Body of pancreas (tissue), 4 donors: Measurements from ENCODE around the gene TAS2R10. TPM values are rescaled to one million over a fixed set of nuclear protein-coding genes. Genes with fewer than 3 reads are reported as not detected.

Experiments used
- ATAC-seq: fragments of 150-250 bp; one replicate; pipeline ENCODE4 v1.9.1; 2016
- DNase-seq, 4 donors: peaks; one replicate each; pipeline ENCODE4 v3.0.0-alpha.2; 2019
- H3K27ac ChIP-seq, 4 donors: fragments of 200-600 bp; sonication (generic); 1 replicate in 3 of 4; 2 replicates in 1 of 4; pipeline versions ENCODE4 v1.5.1 to v1.6.1; 2016 to 2019; ENCODE audit warnings: mild to moderate bottlenecking in 1 of 4, mixed read lengths in 1 of 4, moderate library complexity in 1 of 4
- H3K27me3 ChIP-seq, 2 donors: fragments of 200-600 bp; sonication (generic); one replicate each; pipeline ENCODE4 v1.6.0; 2016; ENCODE audit warnings: mild to moderate bottlenecking in 1 of 2
- H3K36me3 ChIP-seq, 2 donors: fragments of 200-600 bp; sonication (generic); replicated peaks in 1 of 2; 2 replicates each; pipeline ENCODE4 v1.5.1; 2016; ENCODE audit warnings: low read depth in 2 of 2; ENCODE audit not compliant: insufficient read depth in 1 of 2
- H3K4me1 ChIP-seq: fragments of 200-600 bp; sonication (generic); one replicate; pipeline ENCODE4 v1.6.0; 2016
- H3K4me3 ChIP-seq, 2 donors: fragments of 200-600 bp; sonication (generic); 1 replicate in 1 of 2; 2 replicates in 1 of 2; pipeline ENCODE4 v1.5.1; 2016 to 2019
- H3K9me3 ChIP-seq, 3 donors: fragments of 200-600 bp; sonication (generic); 1 replicate in 2 of 3; 2 replicates in 1 of 3; pipeline ENCODE4 v1.5.1; 2016
- CTCF ChIP-seq, 7 experiments: fragments of 450-650 bp in 4 of 7; fragments of 200-600 bp in 3 of 7; sonication (generic) in 3 of 7; IDR thresholded peaks; one replicate each; pipeline ENCODE4 v1.5.1; 2016 to 2019; ENCODE audit warnings: antibody characterized with exemption in 7 of 7
- POLR2A ChIP-seq, 3 donors: fragments of 450-650 bp; IDR thresholded peaks; one replicate each; pipeline ENCODE4 v1.6.1; 2016; ENCODE audit warnings: antibody characterized with exemption in 3 of 3, mild to moderate bottlenecking in 2 of 3
- WGBS, 2 donors: methylation state at CpG; one replicate each; pipeline ENCODE4 v1.1.5; 2017; 5-methylcytosine and 5-hydroxymethylcytosine counted together
- intact Hi-C: fragments of 100-400 bp; cut with DNase I; formaldehyde crosslinking; loops from one replicate; pipeline ENCODE4 v1.15.1; 2023
- total RNA-seq, 2 donors: library from RNA; depleted of rRNA; stranded (reverse); fragments of >200 nt; gene quantifications; one replicate each; pipeline ENCODE4 v1.1.0, GENCODE V29; 2016

TAS2R10 gene
- total RNA-seq, 2 donors from 2014 or later: 0.52 TPM; not detected in 1

DNA sequence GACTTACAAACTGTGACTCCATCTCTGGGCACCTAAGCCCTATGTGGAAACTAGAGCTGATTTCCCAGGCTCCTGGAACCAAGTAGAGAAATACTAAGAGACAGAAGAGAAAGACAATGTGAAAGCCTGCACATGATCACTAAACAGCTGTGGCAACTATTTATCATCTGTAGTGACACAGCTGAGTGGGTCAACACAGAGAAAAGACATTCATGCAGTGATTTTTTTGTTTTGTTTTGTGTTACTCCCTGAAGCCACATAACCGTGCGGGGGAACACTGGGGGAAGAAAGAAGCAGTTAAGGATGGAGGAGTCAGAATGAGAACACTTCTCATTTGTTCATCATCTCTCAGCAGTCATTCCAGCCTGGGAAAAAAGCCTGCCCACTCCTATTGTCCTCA, 21.6 kb upstream of the TAS2R10 start:
- Histone ChIP-seq H3K4me1 (no peaks in the 10 kb centered on the region), H3K4me3 (no peak overlapping the region), H3K27me3 (no peaks in the 10 kb centered on the region), H3K36me3 (no peaks in the 10 kb centered on the region), H3K27ac (no peak overlapping the region), H3K9me3 (no peaks in the 10 kb centered on the region)
- WGBS, 2 donors: 41 to 47% methylated on average over 2 of the region's 2 CpGs
- TF ChIP-seq CTCF (IDR thresholded peaks at IDR 0.05) (no peak), POLR2A (IDR thresholded peaks at IDR 0.05) (no peak)
- ATAC-seq (no peak), DNase-seq (no peak)
- intact Hi-C loops: no loop called here

- 57 to 92% methylated on average over 1 to 2 of the region's 2 CpGs for whole genome bisulfite sequencing, 2 donors
- no peaks in the 10 kb centered on the region for H3K36me3 ChIP-seq
- H3K27me3 ChIP-seq: no peaks in the 10 kb centered on the region
- no peak overlapping the region for H3K4me3 ChIP-seq
- ATAC-seq: no peak
- no peak for DNase-seq
- H3K9me3 ChIP-seq: no peaks in the 10 kb centered on the region
- TF ChIP-seq POLR2A (IDR thresholded peaks at IDR 0.05) (no peak), CTCF (IDR thresholded peaks at IDR 0.05) (no peak)
- no peak overlapping the region for H3K27ac ChIP-seq
- no peaks in the 10 kb centered on the region for H3K4me1 ChIP-seq
- intact Hi-C loops: no loop called here
Measured at GRCh38 chr12:10842862-10843261, 16.7 kb upstream of the TAS2R10 start.

DNA sequence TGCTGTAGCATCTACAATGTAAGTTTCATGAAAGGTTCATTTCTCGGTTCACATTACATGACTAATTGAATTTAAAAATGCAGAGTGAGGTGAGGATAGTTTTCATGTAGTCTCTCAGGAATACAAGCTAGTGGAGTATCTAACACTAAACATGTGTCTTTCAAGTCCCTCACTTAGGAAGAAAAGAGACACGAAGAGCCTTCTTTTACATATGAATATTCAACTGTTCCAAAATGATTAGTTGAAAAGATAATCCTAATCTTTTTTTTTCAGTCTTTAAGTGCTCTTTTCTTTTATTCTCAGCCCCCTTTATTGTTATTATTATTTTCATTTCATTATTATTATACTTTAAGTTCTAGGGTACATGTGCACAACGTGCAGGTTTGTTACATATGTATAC, 12.3 kb upstream of the TAS2R10 start:
- Histone ChIP-seq H3K9me3 (no peaks in the 10 kb centered on the region), H3K27ac (no peak overlapping the region), H3K4me1 (no peaks in the 10 kb centered on the region), H3K27me3 (no peaks in the 10 kb centered on the region), H3K4me3 (no peak overlapping the region), H3K36me3 (no peaks in the 10 kb centered on the region)
- WGBS, 2 donors: 76 to 86% methylated on average over 3 of the region's 3 CpGs
- TF ChIP-seq CTCF (IDR thresholded peaks at IDR 0.05): no peak
- no peak for TF ChIP-seq POLR2A (IDR thresholded peaks at IDR 0.05)
- ATAC-seq: no peak
- DNase-seq: no peak
- intact Hi-C loops: no loop called here

GRCh38 chr12:10829994-10830393, 3.8 kb upstream of the TAS2R10 start:
- DNase-seq: no peak
- no peak overlapping the region for H3K4me3 ChIP-seq
- no peaks in the 10 kb centered on the region for H3K27me3 ChIP-seq
- H3K27ac ChIP-seq: no peak overlapping the region
- ATAC-seq: no peak
- H3K9me3 ChIP-seq: no peaks in the 10 kb centered on the region
- 93 to 100% methylated on average over 1 of the region's 1 CpG for WGBS, 2 donors
- TF ChIP-seq POLR2A (IDR thresholded peaks at IDR 0.05) (no peak), CTCF (IDR thresholded peaks at IDR 0.05) (no peak)
- no peaks in the 10 kb centered on the region for H3K36me3 ChIP-seq
- intact Hi-C loops: no loop called here
- H3K4me1 ChIP-seq: no peaks in the 10 kb centered on the region

GRCh38 chr12:10824957-10825356, 1.2 kb downstream of the TAS2R10 start:
- H3K36me3 ChIP-seq: no peaks in the 10 kb centered on the region
- intact Hi-C loops: no loop called here
- DNase-seq (no peak), ATAC-seq (no peak)
- H3K27ac ChIP-seq: no peak overlapping the region
- no peaks in the 10 kb centered on the region for H3K4me1 ChIP-seq
- no peaks in the 10 kb centered on the region for H3K27me3 ChIP-seq
- no peak overlapping the region for H3K4me3 ChIP-seq
- H3K9me3 ChIP-seq: no peaks in the 10 kb centered on the region
- TF ChIP-seq POLR2A (IDR thresholded peaks at IDR 0.05): no peak
- no peak for TF ChIP-seq CTCF (IDR thresholded peaks at IDR 0.05)
- WGBS, 2 donors: 83 to 84% methylated on average over 3 of the region's 3 CpGs
